Mammary epithelial cell (primary cell): Measurements from ENCODE around the gene DUSP8.

Experiments
- EZH2 ChIP-seq: IDR thresholded peaks from 2 replicates; pipeline ENCODE4 v1.6.1; 2012; ENCODE audit warnings: low read length, inconsistent platforms, borderline replicate concordance
- TF ChIP-seq, protein P1 (sequence below), 2 donors: IDR thresholded peaks in 1 of 2; conservative IDR thresholded peaks in 1 of 2; 2 replicates each; pipeline ENCODE4 v1.5.1; 2011 to 2012; ENCODE audit warnings: inconsistent platforms in 2 of 2, low read length in 2 of 2, mild to moderate bottlenecking in 2 of 2, control low read depth in 1 of 2, low read depth in 1 of 2; ENCODE audit not compliant: insufficient read depth in 1 of 2; ENCODE audit errors: extremely low read depth in 1 of 2

DNA sequence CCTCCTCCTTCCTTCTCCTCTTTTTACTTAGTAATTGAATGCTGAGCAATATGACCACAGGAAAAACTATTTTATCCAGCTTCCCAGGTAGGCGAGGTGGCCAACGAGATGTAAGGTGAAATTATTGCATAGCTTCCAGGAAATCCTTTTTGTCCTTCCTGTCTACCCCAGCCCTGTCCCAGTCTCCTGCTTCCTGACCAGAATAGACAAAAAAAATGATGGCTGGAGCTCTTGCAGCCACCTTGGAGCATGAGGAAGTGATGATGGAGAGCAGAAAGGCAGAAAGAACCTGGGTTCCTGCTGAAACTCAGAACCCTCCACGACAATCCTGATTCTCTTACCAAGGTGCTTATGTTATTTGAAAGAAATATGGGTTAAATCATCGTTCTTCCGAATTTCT, 33.9 kb downstream of the DUSP8 start:
- TF ChIP-seq, protein P1, sequence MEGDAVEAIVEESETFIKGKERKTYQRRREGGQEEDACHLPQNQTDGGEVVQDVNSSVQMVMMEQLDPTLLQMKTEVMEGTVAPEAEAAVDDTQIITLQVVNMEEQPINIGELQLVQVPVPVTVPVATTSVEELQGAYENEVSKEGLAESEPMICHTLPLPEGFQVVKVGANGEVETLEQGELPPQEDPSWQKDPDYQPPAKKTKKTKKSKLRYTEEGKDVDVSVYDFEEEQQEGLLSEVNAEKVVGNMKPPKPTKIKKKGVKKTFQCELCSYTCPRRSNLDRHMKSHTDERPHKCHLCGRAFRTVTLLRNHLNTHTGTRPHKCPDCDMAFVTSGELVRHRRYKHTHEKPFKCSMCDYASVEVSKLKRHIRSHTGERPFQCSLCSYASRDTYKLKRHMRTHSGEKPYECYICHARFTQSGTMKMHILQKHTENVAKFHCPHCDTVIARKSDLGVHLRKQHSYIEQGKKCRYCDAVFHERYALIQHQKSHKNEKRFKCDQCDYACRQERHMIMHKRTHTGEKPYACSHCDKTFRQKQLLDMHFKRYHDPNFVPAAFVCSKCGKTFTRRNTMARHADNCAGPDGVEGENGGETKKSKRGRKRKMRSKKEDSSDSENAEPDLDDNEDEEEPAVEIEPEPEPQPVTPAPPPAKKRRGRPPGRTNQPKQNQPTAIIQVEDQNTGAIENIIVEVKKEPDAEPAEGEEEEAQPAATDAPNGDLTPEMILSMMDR (conservative IDR thresholded peaks at IDR 0.05 in 1 of 2, IDR thresholded peaks at IDR 0.05 in 1 of 2; ENCODE audit: extremely low read depth in 1 of 2, insufficient read depth in 1 of 2, low read depth in 1 of 2, low read length in 2 of 2): no peak
- TF ChIP-seq EZH2: no peak
